Measurements from ENCODE around the gene CCDC124.

DNA sequence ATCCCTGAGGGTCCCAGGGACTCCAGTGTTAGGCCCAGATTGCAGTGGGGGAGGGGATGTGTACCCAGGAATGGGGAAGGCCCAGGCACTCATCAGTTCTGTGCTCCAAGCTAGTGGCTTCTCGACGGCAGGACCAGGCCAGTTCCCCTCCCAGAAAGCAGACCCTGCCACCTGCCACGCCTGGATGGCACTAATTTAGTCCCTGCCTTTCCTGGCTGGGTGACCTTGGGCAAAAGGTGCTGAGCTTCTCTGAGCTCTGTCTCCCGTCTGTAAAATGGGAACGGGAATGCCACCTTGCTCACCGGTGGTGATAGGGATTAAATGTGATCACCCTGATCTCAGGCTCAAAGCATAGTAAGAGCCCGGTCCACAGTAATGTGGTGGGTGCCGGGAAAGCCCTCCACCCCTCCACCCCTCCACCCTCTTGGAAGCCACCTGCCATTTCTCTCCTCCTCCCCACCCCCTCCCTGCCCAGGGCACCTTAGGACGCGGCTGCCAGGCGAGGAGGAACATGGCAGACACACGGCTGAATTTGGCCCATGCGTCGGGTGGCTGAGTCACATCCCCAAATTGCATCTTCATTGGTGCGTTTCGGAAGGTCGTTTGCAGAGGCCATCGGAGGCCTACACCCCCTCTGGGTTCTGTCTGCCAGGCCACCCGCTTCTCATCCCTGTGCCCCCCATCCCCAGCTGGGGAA, 36.4 kb downstream of the CCDC124 start:
- TF ChIP-seq RAD21 (IDR thresholded peaks at IDR 0.05; ENCODE audit: low read depth) (no peak), EP300 (IDR thresholded peaks at IDR 0.05; ENCODE audit: borderline replicate concordance) (no peak), TAF1 (IDR thresholded peaks at IDR 0.05; ENCODE audit: low read depth) (no peak), EGR1 (IDR thresholded peaks at IDR 0.05) (no peak), TEAD4 (IDR thresholded peaks at IDR 0.05) (no peak), YY1 (IDR thresholded peaks at IDR 0.05; ENCODE audit: low read depth) (no peak), NFIC (IDR thresholded peaks at IDR 0.05) (no peak), CEBPB (IDR thresholded peaks at IDR 0.05) (no peak), FOXM1 (IDR thresholded peaks at IDR 0.05; ENCODE audit: borderline replicate concordance, low read depth) (no peak)
- TF ChIP-seq, protein P1, sequence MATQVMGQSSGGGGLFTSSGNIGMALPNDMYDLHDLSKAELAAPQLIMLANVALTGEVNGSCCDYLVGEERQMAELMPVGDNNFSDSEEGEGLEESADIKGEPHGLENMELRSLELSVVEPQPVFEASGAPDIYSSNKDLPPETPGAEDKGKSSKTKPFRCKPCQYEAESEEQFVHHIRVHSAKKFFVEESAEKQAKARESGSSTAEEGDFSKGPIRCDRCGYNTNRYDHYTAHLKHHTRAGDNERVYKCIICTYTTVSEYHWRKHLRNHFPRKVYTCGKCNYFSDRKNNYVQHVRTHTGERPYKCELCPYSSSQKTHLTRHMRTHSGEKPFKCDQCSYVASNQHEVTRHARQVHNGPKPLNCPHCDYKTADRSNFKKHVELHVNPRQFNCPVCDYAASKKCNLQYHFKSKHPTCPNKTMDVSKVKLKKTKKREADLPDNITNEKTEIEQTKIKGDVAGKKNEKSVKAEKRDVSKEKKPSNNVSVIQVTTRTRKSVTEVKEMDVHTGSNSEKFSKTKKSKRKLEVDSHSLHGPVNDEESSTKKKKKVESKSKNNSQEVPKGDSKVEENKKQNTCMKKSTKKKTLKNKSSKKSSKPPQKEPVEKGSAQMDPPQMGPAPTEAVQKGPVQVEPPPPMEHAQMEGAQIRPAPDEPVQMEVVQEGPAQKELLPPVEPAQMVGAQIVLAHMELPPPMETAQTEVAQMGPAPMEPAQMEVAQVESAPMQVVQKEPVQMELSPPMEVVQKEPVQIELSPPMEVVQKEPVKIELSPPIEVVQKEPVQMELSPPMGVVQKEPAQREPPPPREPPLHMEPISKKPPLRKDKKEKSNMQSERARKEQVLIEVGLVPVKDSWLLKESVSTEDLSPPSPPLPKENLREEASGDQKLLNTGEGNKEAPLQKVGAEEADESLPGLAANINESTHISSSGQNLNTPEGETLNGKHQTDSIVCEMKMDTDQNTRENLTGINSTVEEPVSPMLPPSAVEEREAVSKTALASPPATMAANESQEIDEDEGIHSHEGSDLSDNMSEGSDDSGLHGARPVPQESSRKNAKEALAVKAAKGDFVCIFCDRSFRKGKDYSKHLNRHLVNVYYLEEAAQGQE (IDR thresholded peaks at IDR 0.05; ENCODE audit: low read depth), result no peak
- TF ChIP-seq, protein P2, sequence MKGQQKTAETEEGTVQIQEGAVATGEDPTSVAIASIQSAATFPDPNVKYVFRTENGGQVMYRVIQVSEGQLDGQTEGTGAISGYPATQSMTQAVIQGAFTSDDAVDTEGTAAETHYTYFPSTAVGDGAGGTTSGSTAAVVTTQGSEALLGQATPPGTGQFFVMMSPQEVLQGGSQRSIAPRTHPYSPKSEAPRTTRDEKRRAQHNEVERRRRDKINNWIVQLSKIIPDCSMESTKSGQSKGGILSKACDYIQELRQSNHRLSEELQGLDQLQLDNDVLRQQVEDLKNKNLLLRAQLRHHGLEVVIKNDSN (IDR thresholded peaks at IDR 0.05), result no peak
